Fibroblast of mammary gland (primary cell): Measurements from ENCODE around the gene NOS1AP.
A peak's percentile ranks its signal among the peaks of the same experiment; 100 is the strongest.

Experiments
- DNase-seq: peaks from one replicate; pipeline ENCODE4 v3.0.0-alpha.2; 2010; ENCODE audit warnings: low read depth
- H3K4me3 ChIP-seq: 2 replicates; pipeline ENCODE4 v1.5.1; 2011; ENCODE audit warnings: low read depth, mild to moderate bottlenecking, low read length, moderate library complexity; ENCODE audit not compliant: control insufficient read depth
- CTCF ChIP-seq: conservative IDR thresholded peaks from 2 replicates; pipeline ENCODE4 v1.5.1; 2011; ENCODE audit warnings: low read depth, low read length, inconsistent platforms; ENCODE audit not compliant: control insufficient read depth, insufficient read depth

The NOS1AP gene

DNA sequence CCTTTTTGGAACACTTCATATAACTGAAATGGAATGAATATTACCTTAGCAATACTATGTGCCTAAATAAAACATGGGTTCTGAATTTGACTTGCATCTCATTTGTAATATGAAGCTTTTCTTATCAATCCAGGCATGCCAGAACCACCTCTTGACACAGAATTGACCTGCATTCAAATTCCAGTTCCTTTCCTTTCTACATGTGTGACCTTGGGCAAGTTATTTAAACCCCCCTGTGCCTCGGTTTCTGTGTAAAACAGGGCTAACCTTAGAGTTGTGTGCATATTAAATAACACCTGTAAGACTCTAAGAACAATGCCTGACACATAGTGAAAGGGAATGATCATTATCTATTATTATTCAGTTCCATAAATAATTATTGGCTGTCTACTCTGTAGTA, 2.0 kb upstream of the NOS1AP start:
- no peak for TF ChIP-seq CTCF
- no peak for DNase-seq
- H3K4me3 ChIP-seq = no peak overlapping the region

DNA sequence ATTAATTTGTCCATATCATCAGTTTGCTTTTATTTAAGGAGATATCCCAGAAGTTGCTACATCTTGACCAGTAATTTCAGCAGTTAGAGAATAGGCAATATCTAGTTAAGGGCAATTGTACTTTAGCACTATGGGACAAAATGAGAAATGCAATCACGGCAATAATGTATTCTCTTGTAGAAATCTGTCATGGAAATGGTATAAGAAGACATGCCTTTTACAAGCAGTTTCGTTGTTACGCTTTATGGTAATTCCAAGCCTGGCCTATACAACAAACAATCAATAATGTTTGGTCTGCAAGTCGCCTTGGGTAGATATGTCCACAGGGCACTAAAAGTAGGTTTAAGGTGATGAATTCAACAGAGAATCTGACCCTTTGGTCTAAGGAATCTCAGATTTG, 1.2 kb upstream of the NOS1AP start:
- no peak for DNase-seq
- no peak overlapping the region for H3K4me3 ChIP-seq
- TF ChIP-seq CTCF = no peak

DNA sequence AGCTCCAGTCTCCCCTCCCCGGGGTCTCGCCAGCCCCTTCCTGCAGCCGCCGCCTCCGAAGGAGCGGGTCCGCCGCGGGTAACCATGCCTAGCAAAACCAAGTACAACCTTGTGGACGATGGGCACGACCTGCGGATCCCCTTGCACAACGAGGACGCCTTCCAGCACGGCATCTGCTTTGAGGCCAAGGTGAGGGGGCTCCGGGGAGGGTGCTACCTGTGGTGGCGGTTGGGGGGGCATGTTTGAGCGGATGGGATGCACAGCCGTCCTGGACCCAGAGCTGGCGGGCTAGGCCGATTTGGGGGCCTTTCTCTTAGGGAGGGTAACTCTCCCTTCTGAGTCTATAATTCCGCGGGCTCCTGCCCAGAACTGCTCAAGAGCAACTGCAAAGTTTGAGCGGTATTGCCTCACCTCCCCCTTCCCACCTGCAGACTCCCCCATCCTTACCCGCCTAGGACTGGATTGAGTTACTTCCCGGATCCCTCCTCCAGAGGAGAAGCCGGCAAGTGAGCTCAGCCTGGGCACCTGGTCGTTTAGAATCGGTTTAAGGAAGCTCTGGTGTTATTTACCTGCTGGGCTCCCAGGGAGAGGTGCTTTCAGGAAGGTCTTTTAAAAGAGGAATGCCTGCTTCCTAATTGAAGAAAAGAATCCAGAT, 730 bp downstream of the NOS1AP start:
- peak overlapping the region; percentile 44 for H3K4me3 ChIP-seq
- DNase-seq = no peak
- TF ChIP-seq CTCF = no peak

DNA sequence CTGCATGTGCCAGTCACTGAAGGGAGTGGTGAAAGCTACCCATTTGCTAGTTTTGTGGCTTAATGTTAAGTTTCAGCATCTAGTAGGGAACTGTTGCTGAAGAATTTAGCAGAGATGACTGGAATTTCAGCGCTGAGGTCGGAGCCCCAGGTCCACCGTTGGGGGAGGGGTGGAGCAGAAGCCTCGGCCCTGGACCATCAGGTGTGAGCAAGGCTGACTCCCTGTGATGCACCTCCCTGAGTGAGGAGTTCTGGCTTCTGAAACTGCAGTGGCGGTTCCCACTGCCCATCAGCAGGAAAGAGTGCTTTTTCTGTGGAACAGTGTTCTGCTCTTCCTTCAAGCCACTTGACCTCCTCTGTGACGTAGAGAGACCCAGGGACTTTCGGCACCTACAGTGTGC, 1.3 kb downstream of the NOS1AP start:
- DNase-seq = no peak
- TF ChIP-seq CTCF = no peak
- H3K4me3 ChIP-seq = no peak overlapping the region

DNA sequence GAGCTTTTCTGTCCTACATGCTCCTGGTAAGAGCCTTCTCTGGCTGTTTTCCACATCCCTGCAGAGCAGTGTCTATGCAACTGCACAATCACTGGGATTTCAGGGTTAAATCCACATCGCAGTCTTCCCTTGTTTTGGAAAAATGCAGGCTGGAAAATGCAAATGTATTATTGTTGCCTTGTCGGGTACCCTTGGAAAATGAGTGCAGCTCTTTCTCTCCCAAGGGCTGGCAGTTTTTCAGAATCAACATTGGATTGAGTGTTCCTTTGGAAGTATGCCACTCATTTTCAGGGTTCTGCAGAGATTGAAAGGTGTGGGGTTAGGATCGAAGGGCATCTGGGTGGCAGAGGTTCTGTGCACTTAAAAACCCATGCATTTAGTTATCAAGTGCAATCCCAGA, 3.2 kb downstream of the NOS1AP start:
- no peak overlapping the region for H3K4me3 ChIP-seq
- no peak for TF ChIP-seq CTCF

GRCh38 chr1:162074276-162075005, 5.0 kb downstream of the NOS1AP start:
- no peak overlapping the region for H3K4me3 ChIP-seq
- DNase-seq = peak; percentile 12
- no peak for TF ChIP-seq CTCF

More for the DNA sequence above, 3.2 kb downstream of the NOS1AP start:
- no peak for DNase-seq
